ENCODE results near the gene PRTN3. TPM values are rescaled to one million over a fixed set of nuclear protein-coding genes. Genes with fewer than 3 reads are reported as not detected.

The PRTN3 gene
- total RNA-seq, 1 experiment from 2014 or later = not detected

GRCh38 chr19:870963-871401 lies 30.2 kb downstream of the PRTN3 start:
- Histone ChIP-seq H3K4me2 (no peak overlapping the region), H3K79me2 (ENCODE audit: low read depth) (no peaks in the 10 kb centered on the region), H3K4me1 (replicated peaks; ENCODE audit: insufficient read depth) (peaks cover 29% of the 10 kb centered on the region), H3F3A (ENCODE audit: insufficient read depth, low read depth) (peaks cover 44% of the 10 kb centered on the region), H4K20me1 (ENCODE audit: insufficient read depth) (no peaks in the 10 kb centered on the region; the same call in 1 of the 2 replicates), H3K27me3 (ENCODE audit: insufficient read depth, low read depth) (no peaks in the 10 kb centered on the region), H3K9me2 (ENCODE audit: insufficient read depth) (no peaks in the 10 kb centered on the region), H3K4me3 (no peak overlapping the region), H2AFZ (no peak overlapping the region), H3K27ac (no peak overlapping the region), H3K36me3 (ENCODE audit: low read depth) (no peaks in the 10 kb centered on the region), H3K9me3 (ENCODE audit: insufficient read depth, low read depth) (no peaks in the 10 kb centered on the region)
- intact Hi-C loops (cut with micrococcal nuclease; ENCODE audit: unreplicated experiment) = no loop called here
- no peak for TF ChIP-seq CTCF (conservative IDR thresholded peaks at IDR 0.05)
- TF ChIP-seq EZH2 (IDR thresholded peaks at IDR 0.05; ENCODE audit: low read depth) = no peak
- peak in 1 of 2 experiments; percentile 26 for DNase-seq
- ChIA-PET POLR2A (ENCODE audit: unreplicated experiment) (no interaction called here), CTCF (no interaction called here)
- no TSS peak for BruUV-seq (replicated peaks)

- no peaks in the 10 kb centered on the region for H3K27me3 ChIP-seq (ENCODE audit: insufficient read depth, low read depth)
- no peaks in the 10 kb centered on the region; the same call in 1 of the 2 replicates for H4K20me1 ChIP-seq (ENCODE audit: insufficient read depth)
- H3K4me3 ChIP-seq = no peak overlapping the region
- no peaks in the 10 kb centered on the region for H3K9me3 ChIP-seq (ENCODE audit: insufficient read depth, low read depth)
- no peaks in the 10 kb centered on the region for H3K36me3 ChIP-seq (ENCODE audit: low read depth)
- H3K9me2 ChIP-seq (ENCODE audit: insufficient read depth) = no peaks in the 10 kb centered on the region
- TF ChIP-seq EZH2 (IDR thresholded peaks at IDR 0.05; ENCODE audit: low read depth) (no peak), CTCF (conservative IDR thresholded peaks at IDR 0.05) (no peak)
- intact Hi-C loops (cut with micrococcal nuclease; ENCODE audit: unreplicated experiment) = no loop called here
- no peak overlapping the region for H2AFZ ChIP-seq
- peaks cover 44% of the 10 kb centered on the region for H3F3A ChIP-seq (ENCODE audit: insufficient read depth, low read depth)
- H3K4me1 ChIP-seq (replicated peaks; ENCODE audit: insufficient read depth) = peaks cover 29% of the 10 kb centered on the region
- DNase-seq = no peak
- H3K79me2 ChIP-seq (ENCODE audit: low read depth) = no peaks in the 10 kb centered on the region
- CTCF ChIA-PET = no interaction called here
- no peak overlapping the region for H3K4me2 ChIP-seq
- POLR2A ChIA-PET (ENCODE audit: unreplicated experiment) = no interaction called here
- no TSS peak for BruUV-seq (replicated peaks)
- H3K27ac ChIP-seq = no peak overlapping the region
These were observed 30.9 kb downstream of the PRTN3 start for GRCh38 chr19:871446-872265.

- peak overlapping the region; percentile 40; the same call in 1 of the 2 replicates for H3K4me2 ChIP-seq
- TF ChIP-seq CTCF (conservative IDR thresholded peaks at IDR 0.05) (no peak), EZH2 (IDR thresholded peaks at IDR 0.05; ENCODE audit: low read depth) (no peak)
- no peaks in the 10 kb centered on the region for H3K9me3 ChIP-seq (ENCODE audit: insufficient read depth, low read depth)
- ChIA-PET CTCF (interaction anchor here (0.5 to 0.6 kb wide), 2 partner anchors 195 to 307 kb away, joined by 3 read pairs; no protein-coding TSS in a partner anchor), POLR2A (ENCODE audit: unreplicated experiment) (no interaction called here)
- intact Hi-C loops (cut with micrococcal nuclease; ENCODE audit: unreplicated experiment) = no loop called here
- peak; percentile 72 to 86 for DNase-seq
- no peak overlapping the region for H2AFZ ChIP-seq
- H3K79me2 ChIP-seq (ENCODE audit: low read depth) = no peaks in the 10 kb centered on the region
- H3K27me3 ChIP-seq (ENCODE audit: insufficient read depth, low read depth) = no peaks in the 10 kb centered on the region
- H3K9me2 ChIP-seq (ENCODE audit: insufficient read depth) = no peaks in the 10 kb centered on the region
- H4K20me1 ChIP-seq (ENCODE audit: insufficient read depth) = no peaks in the 10 kb centered on the region; the same call in 1 of the 2 replicates
- BruUV-seq (replicated peaks) = no TSS peak
- no peaks in the 10 kb centered on the region for H3K36me3 ChIP-seq (ENCODE audit: low read depth)
- no peak overlapping the region for H3K27ac ChIP-seq
- no peak overlapping the region for H3K4me3 ChIP-seq
- H3F3A ChIP-seq (ENCODE audit: insufficient read depth, low read depth) = peaks cover 42% of the 10 kb centered on the region
- peaks cover 29% of the 10 kb centered on the region for H3K4me1 ChIP-seq (replicated peaks; ENCODE audit: insufficient read depth)
These were observed 31.6 kb downstream of the PRTN3 start for GRCh38 chr19:872266-872951.
